KG1 (cell line): ENCODE measurements around the gene CHKA.

ENCODE experiments used
- DNase-seq: peaks from one replicate; lab custom pipeline; 2025; lab: John Stamatoyannopoulos, UW

Gene CHKA

DNA sequence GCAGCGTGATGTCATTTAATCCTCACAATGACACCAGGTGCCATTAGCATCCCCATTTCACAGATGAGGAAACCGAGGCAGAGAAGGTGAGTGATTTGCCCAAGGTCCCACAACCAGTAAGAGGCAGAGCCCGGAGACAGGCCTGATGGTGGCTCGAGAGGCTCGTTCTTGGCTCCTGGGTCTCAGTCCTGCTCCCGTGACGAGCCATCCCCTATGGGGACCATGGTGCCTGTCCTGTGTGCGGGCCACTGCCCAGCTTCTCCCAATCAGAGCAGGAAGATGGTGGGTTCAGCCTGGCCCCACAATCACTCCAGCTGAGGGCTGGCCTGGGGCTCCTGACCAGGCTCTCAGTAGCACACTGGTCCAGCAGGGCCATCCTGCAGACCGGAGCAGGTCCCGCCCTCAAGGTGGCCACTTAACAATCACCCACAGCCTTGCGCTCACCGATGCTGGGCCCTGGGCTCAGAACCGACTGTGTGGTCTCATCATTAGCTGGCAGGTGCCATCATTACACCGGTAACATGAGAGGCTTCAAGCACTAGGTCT lies 107.5 kb downstream of the CHKA start:
- no peak for DNase-seq

GRCh38 chr11:68012843-68013610 lies 108.2 kb downstream of the CHKA start:
- DNase-seq, result no peak

DNA sequence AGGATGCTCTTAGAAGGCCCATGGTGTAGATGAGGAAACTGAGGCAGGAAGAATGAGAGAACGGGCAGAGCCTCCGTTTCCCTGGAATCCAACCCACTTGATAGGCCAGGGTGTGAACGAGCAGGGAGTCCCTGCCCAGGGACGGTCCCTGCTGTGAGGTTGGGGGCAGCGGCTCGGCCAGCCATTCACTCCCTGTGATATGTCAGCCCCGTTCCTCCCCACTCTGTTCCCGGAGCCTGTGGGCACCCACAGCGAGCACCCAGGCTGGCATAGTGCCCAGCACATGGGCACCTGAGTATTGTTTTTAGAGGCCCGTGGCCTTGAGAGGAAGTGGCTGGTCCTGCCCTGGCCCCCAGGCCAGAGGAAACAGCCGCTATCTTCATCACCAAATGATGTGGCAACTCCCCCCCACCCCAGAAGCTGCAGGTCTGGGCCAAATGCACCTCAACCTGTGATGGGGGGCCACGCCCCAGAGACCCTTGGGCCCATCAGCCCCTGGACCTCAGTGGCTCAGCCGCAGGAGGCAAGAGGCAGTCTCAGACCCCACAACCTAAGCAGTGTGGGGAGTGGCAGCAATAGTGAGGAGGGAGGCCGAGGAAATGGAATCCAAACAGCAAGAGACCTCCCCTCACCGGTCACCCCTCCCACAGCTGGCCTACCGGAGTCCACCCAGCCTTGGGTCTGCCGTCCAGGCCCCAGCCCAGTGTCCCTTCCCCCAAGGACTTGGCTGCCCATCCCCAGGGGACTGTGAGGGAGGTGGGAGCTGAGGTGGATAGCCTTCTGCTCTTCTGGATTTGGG lies 108.9 kb downstream of the CHKA start:
- no peak for DNase-seq

DNA sequence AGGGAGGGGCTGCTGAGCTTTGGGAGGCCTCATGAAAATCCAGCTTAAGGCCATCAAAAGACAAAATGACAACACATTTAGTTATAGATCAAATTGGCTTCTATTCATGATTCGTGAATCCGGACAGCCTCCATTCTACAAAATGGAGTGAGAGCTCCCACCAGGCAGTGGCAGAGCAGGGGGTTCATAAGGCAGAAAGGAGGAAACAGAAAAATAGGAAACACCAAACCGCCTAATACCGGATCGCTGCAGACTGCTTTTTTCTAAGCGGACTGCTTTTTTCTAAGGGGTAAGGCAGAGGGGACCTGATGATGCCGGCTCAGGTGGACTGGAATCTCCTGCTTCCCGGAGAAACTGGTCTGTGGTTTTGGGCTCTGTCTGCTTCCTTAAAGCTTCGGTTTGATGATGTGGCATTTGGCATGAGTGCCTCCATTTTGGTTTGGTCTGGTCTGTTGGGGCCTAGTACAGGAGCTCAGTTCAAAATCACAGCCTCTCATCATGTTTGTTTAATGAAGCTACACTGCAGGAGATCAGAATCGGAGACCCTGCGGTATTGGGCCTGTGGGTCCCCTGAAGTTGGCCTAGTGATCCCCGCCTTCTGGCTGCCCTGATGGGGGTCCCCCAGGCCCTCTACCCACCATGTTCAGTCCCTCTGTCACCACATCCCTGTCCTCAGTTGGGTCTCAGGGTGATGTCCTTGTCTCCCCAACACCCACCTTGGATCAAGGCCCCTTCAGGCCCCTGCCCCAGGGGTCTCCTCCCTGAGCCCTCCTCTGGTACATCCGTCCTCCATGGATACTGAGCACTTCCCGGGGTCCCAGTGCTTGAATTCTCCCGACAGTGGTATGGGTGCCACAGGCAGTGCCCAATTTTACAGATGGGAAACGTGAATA lies 109.9 kb downstream of the CHKA start:
- no peak for DNase-seq

DNA sequence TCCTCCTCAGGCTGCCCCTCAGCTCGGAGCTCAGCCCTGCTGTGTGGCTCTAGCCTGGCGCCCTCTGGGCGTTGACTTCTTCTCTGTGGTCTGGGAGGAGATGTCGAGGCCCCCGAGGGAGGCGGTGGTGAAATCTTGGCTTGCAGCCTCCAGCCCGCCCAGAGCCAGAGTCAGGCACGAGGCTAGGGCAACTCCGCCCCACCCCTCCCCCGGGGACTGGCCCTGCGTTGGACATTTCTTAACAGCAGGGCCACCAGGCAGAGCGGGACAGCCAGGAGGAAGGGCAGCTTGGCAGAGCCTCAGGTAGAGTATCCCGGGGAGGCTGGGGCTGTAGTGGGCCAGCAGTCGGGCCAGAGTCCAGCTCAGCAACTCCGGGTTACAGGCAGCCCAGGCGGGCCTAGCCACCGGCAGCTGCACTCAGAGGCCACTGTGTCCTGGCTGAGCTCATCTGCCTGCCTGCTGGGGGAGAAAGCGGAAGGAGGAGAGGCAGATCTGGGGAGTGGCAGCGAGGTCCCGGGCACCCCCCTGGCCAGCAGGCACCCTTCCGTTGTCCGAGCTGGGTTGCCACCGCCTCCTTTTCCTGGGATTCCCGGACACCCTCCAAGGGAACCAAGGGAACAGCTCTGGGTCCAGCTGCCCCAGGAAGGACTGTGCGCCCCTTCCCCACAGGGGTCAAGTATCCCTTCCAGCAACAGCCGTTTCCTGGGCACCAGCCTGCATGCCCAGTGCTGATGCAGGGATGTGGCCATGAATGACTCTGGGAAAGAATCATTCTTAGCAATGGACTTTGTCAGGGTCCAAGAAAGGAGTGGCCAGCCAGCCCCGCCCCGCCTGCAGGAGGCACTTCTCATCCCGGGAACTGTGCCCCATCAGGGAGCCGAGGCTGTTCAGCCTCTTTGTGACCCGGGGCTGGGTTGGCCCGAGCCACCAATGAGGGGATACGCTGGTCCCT lies 110.8 kb downstream of the CHKA start, which contains the start of gene ALDH3B1:
ALDH3B1 (plus strand) TSS at position 238 of the 952 bp plus-strand sequence. CDS start 4,971 bp downstream, outside the sequence.
- peak; percentile 68 for DNase-seq

DNA sequence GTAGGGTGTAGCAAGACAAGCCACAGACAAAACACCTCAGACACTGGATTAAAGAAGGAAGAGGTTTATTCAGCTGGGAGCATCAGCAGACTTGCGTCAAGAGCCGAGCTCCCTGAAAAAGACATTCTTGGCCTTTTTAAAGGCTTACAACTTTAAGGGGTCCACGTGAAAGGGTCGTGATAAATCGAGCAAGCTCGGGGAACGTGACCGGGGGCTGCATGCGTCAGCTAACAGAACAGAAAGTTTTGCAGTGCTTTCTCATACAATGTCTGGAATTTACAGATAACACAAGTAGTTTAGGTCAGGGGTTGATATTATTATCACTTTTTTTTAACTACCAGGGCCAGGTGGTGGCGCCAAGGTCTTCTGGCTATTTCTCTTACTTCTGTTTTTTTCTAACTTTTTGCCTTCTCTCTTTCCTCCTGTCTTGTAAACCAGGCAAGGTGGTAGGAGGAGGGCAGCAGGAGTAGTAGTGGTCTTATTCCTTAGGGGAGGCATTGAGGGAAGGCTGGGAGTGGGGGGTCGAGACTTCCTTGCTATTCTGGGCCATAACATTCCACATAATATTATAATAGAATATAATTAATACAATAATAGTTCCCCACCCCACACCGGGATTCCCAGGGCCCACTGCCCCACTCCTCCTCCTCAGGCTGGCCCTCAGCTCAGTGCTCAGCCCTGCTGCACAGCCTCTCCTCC lies 111.6 kb downstream of the CHKA start:
- DNase-seq, result peak; percentile 40

- no peak for DNase-seq
Measured at GRCh38 chr11:68008381-68009337, 112.5 kb downstream of the CHKA start.

GRCh38 chr11:68007498-68008380 lies 113.4 kb downstream of the CHKA start:
- DNase-seq, result no peak

DNA sequence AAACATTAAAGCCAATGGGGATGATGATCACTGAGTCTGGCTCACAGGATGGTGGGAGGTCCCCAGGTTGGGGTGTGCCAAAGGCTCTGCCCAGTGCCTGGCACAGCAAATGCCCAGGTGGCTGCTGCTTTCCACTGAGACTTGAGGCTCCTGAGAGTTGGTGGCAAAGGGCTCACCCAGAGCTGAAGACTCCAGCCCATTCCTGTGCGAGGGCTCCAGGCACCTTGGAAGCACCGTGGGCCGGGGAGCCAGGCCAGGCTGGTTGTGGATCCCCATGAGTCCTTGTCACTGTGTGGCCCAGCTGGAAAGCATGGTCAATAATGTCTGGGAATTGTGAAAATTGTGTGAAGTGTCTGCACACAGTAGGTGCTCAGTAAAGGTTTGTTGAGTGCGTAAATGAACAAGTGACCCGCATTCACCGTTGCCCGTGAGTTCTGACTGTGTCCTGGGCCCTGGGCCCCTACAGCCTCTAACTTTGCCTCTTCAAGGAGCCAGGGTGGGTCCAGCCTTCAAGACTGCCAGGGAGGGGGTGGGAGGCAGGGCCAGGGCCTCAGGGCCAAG lies 114.5 kb downstream of the CHKA start:
- DNase-seq, result no peak

DNA sequence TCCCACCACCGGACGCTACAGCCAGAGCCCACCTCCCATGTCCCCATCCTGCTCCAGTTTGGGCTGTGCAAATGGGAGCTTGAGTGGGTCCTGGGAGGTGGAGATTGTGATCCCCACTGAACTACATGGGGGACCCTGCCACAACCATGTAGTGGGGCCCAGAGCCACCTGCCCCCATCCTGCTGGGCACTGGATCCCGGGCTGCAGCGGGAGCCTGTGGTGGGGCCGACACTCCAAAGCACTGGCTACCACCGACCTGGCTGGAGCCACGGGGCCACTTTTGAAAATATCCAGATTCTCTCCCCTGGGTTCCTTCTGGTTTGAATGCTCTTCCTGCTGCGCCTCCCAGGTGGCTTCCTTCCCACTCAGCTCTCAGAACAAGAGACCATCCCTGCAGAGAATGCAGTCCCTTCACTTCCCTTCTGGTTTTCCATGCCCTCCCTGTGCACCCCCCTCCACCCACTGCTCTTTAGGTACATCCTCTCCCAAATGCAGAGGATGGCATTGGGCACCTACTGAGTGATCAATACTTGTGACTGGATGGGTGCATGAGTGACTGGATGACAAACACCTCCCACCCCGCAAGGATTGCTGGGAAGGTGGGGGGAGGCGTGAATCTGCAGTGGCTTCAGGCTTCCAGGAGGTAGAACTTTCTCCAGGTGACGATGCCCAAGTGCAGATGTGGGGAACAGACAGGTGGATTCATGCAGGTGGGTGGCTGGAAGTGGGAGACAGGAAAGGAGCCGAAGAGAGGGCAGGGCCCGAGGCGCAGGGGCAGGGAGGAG lies 116.4 kb downstream of the CHKA start:
- no peak for DNase-seq

DNA sequence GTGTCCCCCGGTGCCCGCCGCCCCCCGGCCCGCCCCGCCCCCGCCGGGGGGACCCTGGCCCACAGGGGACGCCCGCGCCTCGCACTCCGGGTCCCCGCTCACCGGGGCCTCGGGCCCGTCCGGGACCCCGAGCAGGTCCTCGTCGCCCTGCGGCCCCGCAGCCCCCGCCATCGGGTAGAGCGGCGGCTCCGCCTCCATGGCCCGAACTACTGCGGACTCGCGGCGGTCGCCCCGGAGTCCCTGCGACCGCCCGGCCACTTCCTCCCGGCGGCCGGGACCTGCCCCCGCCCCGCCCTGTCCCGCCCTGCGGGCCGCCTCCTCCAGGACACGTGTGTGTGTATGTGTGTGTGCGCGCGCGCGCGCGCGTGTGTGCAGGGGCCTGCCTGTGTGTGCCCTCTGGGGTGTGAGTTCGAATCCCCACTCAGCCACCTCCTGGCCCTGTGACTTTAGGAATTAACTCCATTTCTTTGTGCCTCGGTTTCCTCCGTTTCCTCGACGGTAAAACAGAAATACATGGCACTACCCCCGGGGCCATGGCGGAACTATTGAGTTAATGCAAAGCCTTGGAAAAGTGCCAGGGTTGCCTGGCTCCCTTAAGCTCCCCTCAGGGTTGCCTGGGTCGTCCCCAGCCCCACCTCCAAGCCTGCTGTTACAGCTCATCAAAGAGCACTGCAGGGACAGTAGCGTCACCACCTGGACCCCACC lies 117.2 kb downstream of the CHKA start, which contains the start of gene UNC93B1:
UNC93B1 (minus strand) TSS at position 252 of the 705 bp plus-strand sequence; CDS start at position 198, 54 bp downstream.
- peak; percentile 70 for DNase-seq

DNA sequence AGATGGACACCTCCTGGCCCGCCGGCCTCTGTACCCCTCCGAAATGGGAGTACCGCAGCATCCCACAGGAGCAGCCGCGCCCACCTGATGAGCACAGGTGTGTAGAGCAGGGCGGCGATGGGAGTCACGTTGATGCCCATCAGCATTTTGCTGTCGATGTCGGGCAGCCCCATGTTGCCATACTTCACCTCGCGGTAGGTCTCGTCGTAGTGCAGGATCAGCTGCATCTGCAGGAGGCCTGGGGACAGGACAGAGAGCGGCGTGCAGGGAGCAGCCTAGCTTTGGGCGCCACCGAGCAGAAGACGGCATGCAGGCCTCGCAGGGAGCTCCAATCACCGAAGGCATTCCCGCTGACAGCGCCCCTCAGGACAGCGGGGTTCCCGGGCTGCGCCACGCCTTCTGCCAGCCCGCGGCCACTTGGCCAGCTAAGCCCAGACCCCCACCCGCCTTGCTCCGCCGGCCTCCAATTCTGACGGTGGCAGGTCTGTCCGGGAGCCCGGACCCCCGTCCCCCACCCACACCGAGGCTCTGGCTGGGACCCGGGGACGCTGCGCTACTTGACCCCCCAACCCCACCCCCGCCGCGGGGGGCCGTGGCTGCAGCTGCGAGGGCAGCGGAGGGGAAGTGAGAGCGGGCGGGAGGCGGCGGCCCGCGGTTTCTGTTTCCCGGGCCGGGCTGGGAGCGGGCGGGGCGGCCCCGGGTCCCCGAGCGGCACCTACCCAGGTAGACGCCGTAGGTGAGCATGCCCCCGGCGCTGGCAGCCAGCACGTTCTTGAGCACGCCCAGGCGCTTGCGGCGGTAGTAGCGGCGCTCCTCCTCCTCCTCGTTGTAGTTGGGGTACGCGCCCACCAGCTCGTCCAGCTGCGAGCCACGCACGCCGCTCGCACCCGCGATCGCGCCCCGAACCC lies 118.0 kb downstream of the CHKA start:
- no peak for DNase-seq
